ENCODE measurements around the gene SCRN1.

DNA sequence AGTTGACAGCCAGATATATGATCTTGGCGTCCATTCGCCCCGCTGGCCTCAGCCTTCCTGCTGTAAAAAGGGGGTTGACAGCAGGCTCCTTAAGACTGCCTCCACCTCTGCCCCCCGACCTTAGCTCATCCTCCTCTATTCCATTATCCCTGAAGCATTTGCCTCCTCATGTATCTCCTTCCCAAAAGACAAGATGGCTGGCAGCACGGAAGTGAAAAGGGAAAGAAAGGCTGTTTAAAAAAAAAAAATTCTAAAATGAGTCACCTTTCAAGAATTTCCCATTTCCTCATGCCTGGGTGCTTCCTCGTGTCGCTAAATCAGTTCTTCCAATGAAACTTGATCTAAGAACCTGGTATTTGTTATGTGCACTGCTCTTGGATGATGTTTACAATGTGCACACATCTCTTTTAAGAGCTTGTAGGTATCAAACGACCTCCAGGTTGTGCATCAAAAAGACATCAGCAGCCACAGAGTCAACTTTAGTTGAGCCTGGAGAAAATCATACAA is 1.7 kb downstream of the SCRN1 start:
- TF ChIP-seq, protein P1, sequence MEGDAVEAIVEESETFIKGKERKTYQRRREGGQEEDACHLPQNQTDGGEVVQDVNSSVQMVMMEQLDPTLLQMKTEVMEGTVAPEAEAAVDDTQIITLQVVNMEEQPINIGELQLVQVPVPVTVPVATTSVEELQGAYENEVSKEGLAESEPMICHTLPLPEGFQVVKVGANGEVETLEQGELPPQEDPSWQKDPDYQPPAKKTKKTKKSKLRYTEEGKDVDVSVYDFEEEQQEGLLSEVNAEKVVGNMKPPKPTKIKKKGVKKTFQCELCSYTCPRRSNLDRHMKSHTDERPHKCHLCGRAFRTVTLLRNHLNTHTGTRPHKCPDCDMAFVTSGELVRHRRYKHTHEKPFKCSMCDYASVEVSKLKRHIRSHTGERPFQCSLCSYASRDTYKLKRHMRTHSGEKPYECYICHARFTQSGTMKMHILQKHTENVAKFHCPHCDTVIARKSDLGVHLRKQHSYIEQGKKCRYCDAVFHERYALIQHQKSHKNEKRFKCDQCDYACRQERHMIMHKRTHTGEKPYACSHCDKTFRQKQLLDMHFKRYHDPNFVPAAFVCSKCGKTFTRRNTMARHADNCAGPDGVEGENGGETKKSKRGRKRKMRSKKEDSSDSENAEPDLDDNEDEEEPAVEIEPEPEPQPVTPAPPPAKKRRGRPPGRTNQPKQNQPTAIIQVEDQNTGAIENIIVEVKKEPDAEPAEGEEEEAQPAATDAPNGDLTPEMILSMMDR (conservative IDR thresholded peaks at IDR 0.05; ENCODE audit: low read length), result no peak
- TF ChIP-seq EZH2phosphoT487 (IDR thresholded peaks at IDR 0.05; ENCODE audit: borderline replicate concordance, low read depth, low read length), result no peak

Measured in OCI-LY7 (cell line).